Measurements from ENCODE around the gene AXL. TPM values are rescaled to one million over a fixed set of nuclear protein-coding genes. Genes with fewer than 3 reads are reported as not detected.

The AXL gene
- total RNA-seq, 1 experiment from 2014 or later: 236 TPM

- no peak for DNase-seq
- Histone ChIP-seq H3F3A (ENCODE audit: insufficient read depth, low read depth) (no peaks in the 10 kb centered on the region), H3K27ac (no peak overlapping the region), H3K79me2 (ENCODE audit: low read depth) (no peaks in the 10 kb centered on the region), H3K36me3 (ENCODE audit: low read depth) (no peaks in the 10 kb centered on the region), H3K27me3 (ENCODE audit: insufficient read depth, low read depth) (no peaks in the 10 kb centered on the region), H4K20me1 (ENCODE audit: insufficient read depth) (no peaks in the 10 kb centered on the region), H3K4me3 (no peak overlapping the region), H3K9me3 (ENCODE audit: insufficient read depth, low read depth) (no peaks in the 10 kb centered on the region), H2AFZ (no peak overlapping the region), H3K4me2 (no peak overlapping the region), H3K4me1 (replicated peaks; ENCODE audit: insufficient read depth) (no peaks in the 10 kb centered on the region), H3K9me2 (ENCODE audit: insufficient read depth) (no peaks in the 10 kb centered on the region)
- intact Hi-C loops (cut with micrococcal nuclease; ENCODE audit: unreplicated experiment): no loop called here
- TF ChIP-seq CTCF (conservative IDR thresholded peaks at IDR 0.05): no peak
- TF ChIP-seq EZH2 (IDR thresholded peaks at IDR 0.05; ENCODE audit: low read depth): no peak
- BruUV-seq (replicated peaks): no TSS peak
- CTCF ChIA-PET: no interaction called here
- POLR2A ChIA-PET (ENCODE audit: unreplicated experiment): no interaction called here
Measured at GRCh38 chr19:41234512-41235168, 15.6 kb downstream of the AXL start.

DNA sequence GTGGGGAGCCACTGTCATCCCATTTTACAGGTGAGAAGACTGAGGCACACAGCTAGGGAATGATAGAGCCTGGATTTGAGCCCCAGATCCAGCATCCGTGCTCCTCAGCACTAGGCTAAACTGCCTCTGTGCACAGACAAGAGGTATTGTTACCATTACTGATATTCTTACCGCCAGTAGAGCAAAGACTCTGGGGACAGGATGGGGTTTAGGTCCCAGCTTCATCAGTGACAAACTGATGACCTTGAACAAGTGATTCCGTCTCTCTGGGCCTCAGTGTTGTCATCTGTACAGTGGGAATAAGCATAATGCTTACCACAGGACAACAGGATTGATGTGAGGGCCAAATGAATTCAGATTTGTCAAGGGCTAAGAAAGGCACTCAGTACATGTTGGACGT is 16.5 kb downstream of the AXL start:
- no peaks in the 10 kb centered on the region for H4K20me1 ChIP-seq (ENCODE audit: insufficient read depth)
- intact Hi-C loops (cut with micrococcal nuclease; ENCODE audit: unreplicated experiment): no loop called here
- no peak overlapping the region for H2AFZ ChIP-seq
- H3K9me2 ChIP-seq (ENCODE audit: insufficient read depth): no peaks in the 10 kb centered on the region
- CTCF ChIA-PET: no interaction called here
- H3K27ac ChIP-seq: no peak overlapping the region
- no peaks in the 10 kb centered on the region for H3K79me2 ChIP-seq (ENCODE audit: low read depth)
- no peaks in the 10 kb centered on the region for H3K27me3 ChIP-seq (ENCODE audit: insufficient read depth, low read depth)
- H3K4me2 ChIP-seq: no peak overlapping the region
- no peaks in the 10 kb centered on the region for H3K4me1 ChIP-seq (replicated peaks; ENCODE audit: insufficient read depth)
- no peaks in the 10 kb centered on the region for H3K9me3 ChIP-seq (ENCODE audit: insufficient read depth, low read depth)
- DNase-seq: no peak
- no peaks in the 10 kb centered on the region for H3K36me3 ChIP-seq (ENCODE audit: low read depth)
- BruUV-seq (replicated peaks): no TSS peak
- H3K4me3 ChIP-seq: no peak overlapping the region
- TF ChIP-seq EZH2 (IDR thresholded peaks at IDR 0.05; ENCODE audit: low read depth) (no peak), CTCF (conservative IDR thresholded peaks at IDR 0.05) (no peak)
- no peaks in the 10 kb centered on the region for H3F3A ChIP-seq (ENCODE audit: insufficient read depth, low read depth)
- POLR2A ChIA-PET (ENCODE audit: unreplicated experiment): no interaction called here

GRCh38 chr19:41238244-41238643 is 19.2 kb downstream of the AXL start:
- H3K4me3 ChIP-seq: no peak overlapping the region
- no TSS peak for BruUV-seq (replicated peaks)
- no peaks in the 10 kb centered on the region for H4K20me1 ChIP-seq (ENCODE audit: insufficient read depth)
- H3K36me3 ChIP-seq (ENCODE audit: low read depth): no peaks in the 10 kb centered on the region
- H3K4me2 ChIP-seq: no peak overlapping the region
- intact Hi-C loops (cut with micrococcal nuclease; ENCODE audit: unreplicated experiment): no loop called here
- H3K4me1 ChIP-seq (replicated peaks; ENCODE audit: insufficient read depth): no peaks in the 10 kb centered on the region
- no peak for DNase-seq
- CTCF ChIA-PET: no interaction called here
- no peak overlapping the region for H3K27ac ChIP-seq
- no peaks in the 10 kb centered on the region for H3K27me3 ChIP-seq (ENCODE audit: insufficient read depth, low read depth)
- H3K9me2 ChIP-seq (ENCODE audit: insufficient read depth): no peaks in the 10 kb centered on the region
- no peak for TF ChIP-seq CTCF (conservative IDR thresholded peaks at IDR 0.05)
- no peak for TF ChIP-seq EZH2 (IDR thresholded peaks at IDR 0.05; ENCODE audit: low read depth)
- POLR2A ChIA-PET (ENCODE audit: unreplicated experiment): no interaction called here
- H2AFZ ChIP-seq: no peak overlapping the region
- H3K79me2 ChIP-seq (ENCODE audit: low read depth): no peaks in the 10 kb centered on the region
- no peaks in the 10 kb centered on the region for H3F3A ChIP-seq (ENCODE audit: insufficient read depth, low read depth)
- H3K9me3 ChIP-seq (ENCODE audit: insufficient read depth, low read depth): no peaks in the 10 kb centered on the region
